ENCODE measurements around the gene CTRB1. TPM values are rescaled to one million over a fixed set of nuclear protein-coding genes. Genes with fewer than 3 reads are reported as not detected.

Gene CTRB1
- total and polyA plus RNA-seq, 2 donors (not counting 3 experiments of a cell fraction or from before 2014, with no cell fraction given), result not detected

- CTCF ChIA-PET, result interaction anchor here (1.2 to 1.3 kb wide), 2 partner anchors 18 to 182 kb away, joined by 3 to 4 read pairs; no protein-coding TSS in a partner anchor
- H3K9me3 ChIP-seq (replicated peaks; ENCODE audit: control insufficient read depth, insufficient read depth, low read length), result no peaks in the 10 kb centered on the region
Measured at GRCh38 chr16:75216576-75216975, 2.2 kb upstream of the CTRB1 start.

More at GRCh38 chr16:75216576-75216975, 2.2 kb upstream of the CTRB1 start:
- no peaks in the 10 kb centered on the region for H4K20me1 ChIP-seq (replicated peaks; ENCODE audit: control insufficient read depth, extremely low read depth, insufficient read depth, low read length)
- no peak for DNase-seq (ENCODE audit: low read depth, low spot score)
- FAIRE-seq, result no peak
- no peaks in the 10 kb centered on the region for H3K4me1 ChIP-seq (ENCODE audit: control insufficient read depth, extremely low read depth, insufficient read depth, low read length)
- no peak overlapping the region for H3K4me2 ChIP-seq (ENCODE audit: insufficient read depth, low read length)
- BruUV-seq (replicated peaks), result no TSS peak
- H3K9ac ChIP-seq (replicated peaks; ENCODE audit: extremely low read depth, insufficient read depth, low read length), result no peak overlapping the region
- H3K4me3 ChIP-seq (replicated peaks in 1 of 3; ENCODE audit: insufficient read depth in 1 of 3, low read depth in 1 of 3, low read length in 3 of 3), result no peak overlapping the region
- TF ChIP-seq CTCF (IDR thresholded peaks at IDR 0.05; ENCODE audit: extremely low read depth in 1 of 2, insufficient read depth in 1 of 2, low read depth in 1 of 2, low read length in 2 of 2) (no peak), POLR2A (IDR thresholded peaks at IDR 0.05; ENCODE audit: low read depth, low read length) (no peak), JUN (IDR thresholded peaks at IDR 0.05; ENCODE audit: borderline replicate concordance, insufficient read depth, insufficient read length, low read depth) (no peak)
- intact Hi-C loops (cut with micrococcal nuclease), result no loop called here
- H3K27me3 ChIP-seq (ENCODE audit: control insufficient read depth in 2 of 2, insufficient read depth in 2 of 2, low read length in 2 of 2), result no peaks in the 10 kb centered on the region
- POLR2A ChIA-PET, result no interaction called here
- H3K36me3 ChIP-seq (ENCODE audit: control insufficient read depth in 2 of 2, extremely low read depth in 1 of 2, insufficient read depth in 2 of 2, low read length in 2 of 2), result no peaks in the 10 kb centered on the region
- no peaks in the 10 kb centered on the region for H3K9me1 ChIP-seq (replicated peaks; ENCODE audit: control insufficient read depth, extremely low read depth, insufficient read depth, low read length)
- dilution Hi-C loops (cut with MboI; ENCODE audit: extremely low pct_ligation_motif_present, low sequenced_read_pairs), result no loop called here
- H3K27ac ChIP-seq (ENCODE audit: insufficient read depth, low read depth, low read length), result no peak overlapping the region
- H3K79me2 ChIP-seq (ENCODE audit: control insufficient read depth, insufficient read depth, low read length), result no peaks in the 10 kb centered on the region
- no peak overlapping the region for H2AFZ ChIP-seq (ENCODE audit: low read depth, low read length)

Measured in endothelial cell of umbilical vein (primary cell).